Measurements from ENCODE around the gene ABCC5.
"Not testable (repeated sequence)": the region's sequence is repeated elsewhere in the genome, so short reads cannot be mapped to it uniquely, and the experiment has no call there.

Gene ABCC5

DNA sequence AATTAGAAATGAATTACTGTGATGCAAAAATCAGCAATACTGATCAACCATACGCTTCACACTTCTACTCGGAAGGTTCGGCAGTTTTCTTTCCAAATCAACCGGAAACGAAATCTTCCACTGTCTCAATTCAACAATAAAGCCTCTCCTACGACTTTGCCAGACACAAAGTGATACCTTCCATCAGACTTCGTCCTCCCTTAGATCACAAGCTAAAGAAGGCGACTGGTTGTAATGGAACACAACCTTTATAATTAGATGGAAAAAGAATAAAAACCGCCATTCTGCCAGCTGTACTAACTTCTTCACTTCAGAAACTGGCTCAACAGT, 133.6 kb downstream of the ABCC5 start:
- no peak for DNase-seq

GRCh38 chr3:183883291-183884096, 134.2 kb downstream of the ABCC5 start:
- no peak for DNase-seq

GRCh38 chr3:183880121-183880520, 137.6 kb downstream of the ABCC5 start:
- DNase-seq, result no peak

DNA sequence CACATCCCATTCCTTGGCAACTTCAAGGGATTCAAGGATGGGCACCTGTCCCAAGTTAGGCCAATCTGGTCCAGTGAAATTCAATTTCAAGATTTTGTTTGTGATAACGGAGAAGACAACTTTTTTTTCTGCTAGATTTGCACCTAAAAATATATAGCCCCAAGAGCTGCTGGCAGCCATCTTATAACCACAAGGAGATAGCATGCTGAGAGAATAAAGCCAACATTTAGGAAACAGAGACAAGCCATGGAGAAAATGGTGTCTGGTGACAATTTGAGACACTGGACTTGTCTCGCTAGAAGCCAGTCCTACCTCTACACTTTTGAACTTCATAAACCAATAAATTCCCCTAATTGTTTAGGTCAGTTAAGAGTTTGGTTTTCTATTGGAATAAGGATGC, 138.4 kb downstream of the ABCC5 start:
- DNase-seq, result no peak

DNA sequence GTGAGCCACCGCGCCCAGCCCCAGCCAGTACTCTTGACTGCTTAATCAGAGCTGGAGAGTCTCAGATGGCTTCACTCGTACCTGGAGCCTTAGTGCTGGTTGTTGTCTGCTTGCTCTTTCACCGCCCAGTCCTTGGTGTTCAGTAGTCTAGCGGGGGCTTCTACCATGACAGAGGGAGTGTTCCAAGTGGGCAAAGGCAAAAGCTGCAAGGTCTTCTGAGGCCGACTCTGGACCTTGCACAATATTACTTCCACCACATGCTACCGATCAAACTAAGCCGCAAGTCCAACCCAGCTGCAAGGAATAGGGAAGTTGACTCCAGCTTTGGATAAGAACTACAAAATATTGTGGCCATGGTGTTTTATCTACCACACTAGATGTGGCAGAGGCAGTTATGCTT, 139.6 kb downstream of the ABCC5 start:
- DNase-seq, result no peak

GRCh38 chr3:183877227-183877626, 140.5 kb downstream of the ABCC5 start:
- not testable (repeated sequence) for DNase-seq

DNA sequence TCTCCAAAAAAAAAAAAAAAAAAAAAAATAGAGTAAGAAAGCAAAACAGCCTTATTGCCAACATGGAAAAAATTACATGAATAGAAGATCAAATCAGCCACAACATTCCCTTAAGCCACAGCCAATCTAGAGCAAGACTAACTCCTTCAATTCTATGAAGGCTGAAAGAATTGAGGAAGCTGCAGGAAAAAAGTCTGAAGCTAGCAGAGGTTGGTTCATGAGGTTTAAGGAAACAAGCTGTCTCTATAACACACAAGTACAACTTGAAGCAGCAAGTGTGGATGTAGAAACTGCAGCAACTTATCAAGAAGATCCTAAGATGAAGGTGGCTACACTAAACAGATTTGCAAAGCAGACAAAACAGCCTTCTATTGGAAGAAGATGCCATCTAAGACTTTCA, 142.3 kb downstream of the ABCC5 start:
- no peak for DNase-seq

DNA sequence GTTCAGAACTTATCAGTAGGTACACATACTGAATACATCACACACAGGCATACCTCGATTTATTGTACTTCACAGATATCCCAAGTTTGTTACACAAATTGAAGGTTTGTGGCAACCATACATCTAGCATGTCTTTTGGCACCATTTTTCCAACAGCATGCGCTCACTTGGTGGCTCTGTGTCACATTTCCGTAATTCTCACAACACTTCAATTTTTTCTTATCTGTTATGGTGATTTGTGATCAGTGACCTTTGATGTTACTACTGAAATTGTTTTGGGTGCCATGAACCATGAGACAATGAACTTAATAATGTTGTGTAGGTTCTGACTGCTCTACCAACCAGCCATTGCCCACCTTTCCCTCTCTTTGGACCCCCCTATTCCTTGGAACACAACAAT, 143.8 kb downstream of the ABCC5 start:
- DNase-seq, result no peak

GRCh38 chr3:183871541-183871940, 146.1 kb downstream of the ABCC5 start:
- DNase-seq, result no peak

GRCh38 chr3:183870563-183870962, 147.1 kb downstream of the ABCC5 start:
- peak in 3 of 6 experiments; percentile 34 to 44 (median 34) for DNase-seq
